Right atrium auricular region (tissue), 2 donors: ENCODE measurements around the gene TTLL9. TPM values are rescaled to one million over a fixed set of nuclear protein-coding genes. Genes with fewer than 3 reads are reported as not detected.

ENCODE experiments used
- DNase-seq: peaks from one replicate; pipeline ENCODE4 v3.0.0-alpha.2; 2019; ENCODE audit warnings: low spot score
- H3K27ac ChIP-seq, 2 donors: fragments of 200-600 bp; sonication (generic); 1 replicate in 1 of 2; 2 replicates in 1 of 2; pipeline ENCODE4 v1.5.1; 2016 to 2019
- H3K27me3 ChIP-seq, 2 donors: fragments of 200-600 bp; sonication (generic); one replicate each; pipeline versions ENCODE4 v1.5.1 to v1.6.0; 2017 to 2019
- H3K36me3 ChIP-seq: fragments of 200-600 bp; sonication (generic); one replicate; pipeline ENCODE4 v1.5.1; 2016
- H3K4me1 ChIP-seq, 2 donors: fragments of 200-600 bp; sonication (generic); one replicate each; pipeline versions ENCODE4 v1.5.1 to v1.6.0; 2017 to 2019
- H3K4me3 ChIP-seq, 2 donors: fragments of 200-600 bp; sonication (generic); 1 replicate in 1 of 2; 2 replicates in 1 of 2; pipeline ENCODE4 v1.5.1; 2017 to 2019; ENCODE audit warnings: mild to moderate bottlenecking in 1 of 2, moderate library complexity in 1 of 2
- H3K9me3 ChIP-seq, 2 donors: fragments of 200-600 bp; sonication (generic); one replicate each; pipeline ENCODE4 v1.5.1; 2019
- total RNA-seq, 2 donors: library from RNA; depleted of rRNA; stranded (reverse); fragments of >200 nt; gene quantifications; one replicate each; pipeline ENCODE4 v1.1.0, GENCODE V29; 2016
- TF ChIP-seq, protein P1 (sequence below), 2 donors: fragments of 200-600 bp; sonication (generic); IDR thresholded peaks; one replicate each; pipeline ENCODE4 v1.5.1; 2019; ENCODE audit warnings: antibody characterized with exemption in 2 of 2

Gene TTLL9
- total RNA-seq, 2 donors from 2014 or later, result not detected

DNA sequence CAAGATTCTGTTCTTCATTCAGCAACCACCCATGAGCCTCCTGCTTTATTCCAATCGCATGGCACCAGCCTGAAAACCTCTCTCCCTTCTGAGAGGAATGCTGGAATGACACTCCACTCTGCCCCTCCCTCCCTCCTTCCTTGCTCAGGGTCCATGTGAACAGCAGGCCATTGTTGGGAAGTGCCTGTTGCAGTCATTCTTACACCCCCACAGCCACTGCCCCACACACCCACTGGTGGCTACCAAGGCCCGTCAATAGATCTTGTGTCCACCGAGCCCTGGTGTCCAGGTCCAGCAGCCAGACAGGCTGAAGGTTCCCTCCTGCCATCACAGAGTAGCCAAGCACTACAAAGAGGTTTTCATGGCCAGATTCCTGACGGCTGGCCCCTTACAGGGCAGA lies 74.9 kb downstream of the TTLL9 start:
- H3K4me3 ChIP-seq, result no peak overlapping the region
- peaks cover 0 to 3% of the 10 kb centered on the region in 2 donors for H3K9me3 ChIP-seq
- H3K27ac ChIP-seq, result no peak overlapping the region
- peaks cover 53% of the 10 kb centered on the region for H3K36me3 ChIP-seq
- peaks cover 0 to 20% of the 10 kb centered on the region in 2 donors for H3K4me1 ChIP-seq
- DNase-seq, result no peak
- TF ChIP-seq, protein P1, sequence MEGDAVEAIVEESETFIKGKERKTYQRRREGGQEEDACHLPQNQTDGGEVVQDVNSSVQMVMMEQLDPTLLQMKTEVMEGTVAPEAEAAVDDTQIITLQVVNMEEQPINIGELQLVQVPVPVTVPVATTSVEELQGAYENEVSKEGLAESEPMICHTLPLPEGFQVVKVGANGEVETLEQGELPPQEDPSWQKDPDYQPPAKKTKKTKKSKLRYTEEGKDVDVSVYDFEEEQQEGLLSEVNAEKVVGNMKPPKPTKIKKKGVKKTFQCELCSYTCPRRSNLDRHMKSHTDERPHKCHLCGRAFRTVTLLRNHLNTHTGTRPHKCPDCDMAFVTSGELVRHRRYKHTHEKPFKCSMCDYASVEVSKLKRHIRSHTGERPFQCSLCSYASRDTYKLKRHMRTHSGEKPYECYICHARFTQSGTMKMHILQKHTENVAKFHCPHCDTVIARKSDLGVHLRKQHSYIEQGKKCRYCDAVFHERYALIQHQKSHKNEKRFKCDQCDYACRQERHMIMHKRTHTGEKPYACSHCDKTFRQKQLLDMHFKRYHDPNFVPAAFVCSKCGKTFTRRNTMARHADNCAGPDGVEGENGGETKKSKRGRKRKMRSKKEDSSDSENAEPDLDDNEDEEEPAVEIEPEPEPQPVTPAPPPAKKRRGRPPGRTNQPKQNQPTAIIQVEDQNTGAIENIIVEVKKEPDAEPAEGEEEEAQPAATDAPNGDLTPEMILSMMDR (IDR thresholded peaks at IDR 0.05), result no peak
- H3K27me3 ChIP-seq, result no peaks in the 10 kb centered on the region

DNA sequence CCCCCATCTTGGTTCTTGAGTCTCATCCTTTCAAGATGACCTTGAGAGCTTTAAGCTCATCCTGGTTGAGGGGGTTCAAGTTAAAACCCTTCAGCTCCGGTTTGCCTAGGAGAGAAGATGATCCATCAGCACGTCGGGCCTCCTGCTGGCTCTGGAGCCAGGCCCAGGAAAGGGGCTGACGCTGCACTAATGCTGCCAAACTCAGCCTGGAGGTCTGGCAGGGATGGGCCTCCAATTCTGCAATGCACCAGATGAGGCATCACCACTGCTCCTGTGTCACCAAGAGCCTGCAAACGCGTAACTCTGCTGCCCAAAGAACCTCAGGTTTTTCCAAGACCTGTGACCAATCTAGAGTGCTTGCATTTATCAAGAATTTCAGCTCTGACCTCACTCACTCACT lies 75.4 kb downstream of the TTLL9 start:
- Histone ChIP-seq H3K27me3 (no peaks in the 10 kb centered on the region), H3K36me3 (peaks cover 53% of the 10 kb centered on the region)

DNA sequence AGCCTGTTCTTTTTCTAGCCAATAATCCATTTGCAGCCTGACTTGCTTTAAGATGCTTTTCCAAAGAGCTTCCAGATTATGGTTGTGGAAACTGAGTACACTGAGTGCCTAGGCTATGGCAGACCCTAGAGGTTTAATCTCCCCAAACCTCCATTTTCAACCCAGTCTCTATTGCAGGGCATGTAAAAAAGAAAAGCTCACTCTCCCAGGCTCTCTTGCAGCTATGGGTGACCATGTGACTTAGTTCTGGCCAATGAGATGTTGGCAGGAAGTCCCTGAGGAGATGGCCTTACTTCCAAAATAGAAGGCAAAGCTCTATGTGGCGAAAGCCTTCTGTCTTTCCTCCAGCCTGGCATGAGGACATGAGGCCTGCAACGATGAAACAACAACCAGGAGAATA lies 77.6 kb downstream of the TTLL9 start:
- DNase-seq, result no peak
- TF ChIP-seq, protein P1 (IDR thresholded peaks at IDR 0.05), result no peak
- no peak overlapping the region for H3K27ac ChIP-seq
- peaks cover 0 to 3% of the 10 kb centered on the region in 2 donors for H3K9me3 ChIP-seq
- no peaks in the 10 kb centered on the region for H3K27me3 ChIP-seq
- H3K4me3 ChIP-seq, result no peak overlapping the region
- H3K36me3 ChIP-seq, result peaks cover 53% of the 10 kb centered on the region
- peaks cover 0 to 22% of the 10 kb centered on the region in 2 donors for H3K4me1 ChIP-seq

More for the DNA sequence above, 75.4 kb downstream of the TTLL9 start:
- Histone ChIP-seq H3K4me3 (no peak overlapping the region), H3K4me1 (peaks cover 0 to 24% of the 10 kb centered on the region in 2 donors), H3K27ac (no peak overlapping the region), H3K9me3 (peaks cover 0 to 3% of the 10 kb centered on the region in 2 donors)
- TF ChIP-seq, protein P1 (IDR thresholded peaks at IDR 0.05), result no peak
- no peak for DNase-seq

DNA sequence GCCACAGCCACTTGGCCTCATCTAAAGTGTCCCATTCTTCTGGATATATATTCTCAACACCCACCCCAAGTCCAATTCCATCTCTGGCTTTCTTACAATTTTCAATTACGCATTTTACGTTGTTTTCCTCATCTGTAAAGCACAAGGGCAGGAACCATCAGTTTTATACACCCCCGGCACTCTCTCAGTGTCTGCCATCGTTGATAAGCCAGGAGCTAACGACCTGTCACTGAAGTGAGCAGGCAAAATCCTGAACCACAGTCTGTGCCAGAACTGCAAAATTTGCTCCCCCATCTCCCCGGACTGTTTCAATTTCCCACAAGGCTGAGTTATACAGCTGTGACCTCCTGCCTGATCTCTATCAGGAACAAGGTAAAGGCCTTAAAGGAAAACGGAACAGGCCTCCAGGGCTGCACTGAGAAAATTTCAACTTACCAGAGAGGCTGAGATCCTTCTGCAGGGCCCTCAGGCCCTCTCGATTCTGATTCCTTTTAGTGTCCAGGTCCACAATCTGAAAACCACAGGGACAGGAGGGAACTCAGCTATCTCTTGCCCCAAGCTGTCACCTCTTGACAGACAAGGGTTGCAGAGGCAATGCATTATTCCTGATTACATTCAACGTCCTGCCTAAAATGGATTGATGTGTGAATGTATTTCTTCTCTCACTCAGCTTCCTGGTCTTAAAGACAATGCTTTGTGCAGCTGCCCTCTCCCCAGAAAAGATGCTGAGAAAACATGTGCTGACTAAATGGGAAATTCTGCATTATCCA lies 79.6 kb downstream of the TTLL9 start:
- Histone ChIP-seq H3K36me3 (peaks cover 47% of the 10 kb centered on the region), H3K4me1 (peaks cover 0 to 16% of the 10 kb centered on the region in 2 donors), H3K4me3 (no peak overlapping the region), H3K27me3 (no peaks in the 10 kb centered on the region), H3K9me3 (peaks cover 0 to 3% of the 10 kb centered on the region in 2 donors), H3K27ac (no peak overlapping the region)
- TF ChIP-seq, protein P1 (IDR thresholded peaks at IDR 0.05), result no peak
- DNase-seq, result no peak

DNA sequence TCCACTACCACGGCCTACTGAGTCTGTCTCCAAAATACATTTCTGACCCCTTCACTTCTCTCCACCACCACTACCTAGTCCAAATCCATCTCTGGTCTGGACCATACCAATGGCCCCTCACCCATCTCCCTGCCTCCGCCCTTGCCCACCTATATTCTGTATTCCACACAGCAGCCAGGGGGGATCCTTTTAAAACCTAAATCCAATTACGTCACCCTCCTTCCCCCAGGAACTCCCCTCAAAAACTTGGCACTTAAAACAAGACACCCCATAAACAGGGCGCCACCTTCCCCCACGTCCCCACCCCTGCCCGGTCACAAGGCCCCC lies 80.7 kb downstream of the TTLL9 start:
- Histone ChIP-seq H3K9me3 (peaks cover 0 to 3% of the 10 kb centered on the region in 2 donors), H3K36me3 (peaks cover 36% of the 10 kb centered on the region), H3K4me1 (peaks cover 0 to 16% of the 10 kb centered on the region in 2 donors), H3K4me3 (peak overlapping the region; percentile 83 to 95), H3K27ac (peak overlapping the region in 1 of 2 donors; percentile 79), H3K27me3 (no peaks in the 10 kb centered on the region)
- TF ChIP-seq, protein P1 (IDR thresholded peaks at IDR 0.05), result no peak
- DNase-seq, result no peak
